ENCODE data around the gene RFC4.

The RFC4 gene

DNA sequence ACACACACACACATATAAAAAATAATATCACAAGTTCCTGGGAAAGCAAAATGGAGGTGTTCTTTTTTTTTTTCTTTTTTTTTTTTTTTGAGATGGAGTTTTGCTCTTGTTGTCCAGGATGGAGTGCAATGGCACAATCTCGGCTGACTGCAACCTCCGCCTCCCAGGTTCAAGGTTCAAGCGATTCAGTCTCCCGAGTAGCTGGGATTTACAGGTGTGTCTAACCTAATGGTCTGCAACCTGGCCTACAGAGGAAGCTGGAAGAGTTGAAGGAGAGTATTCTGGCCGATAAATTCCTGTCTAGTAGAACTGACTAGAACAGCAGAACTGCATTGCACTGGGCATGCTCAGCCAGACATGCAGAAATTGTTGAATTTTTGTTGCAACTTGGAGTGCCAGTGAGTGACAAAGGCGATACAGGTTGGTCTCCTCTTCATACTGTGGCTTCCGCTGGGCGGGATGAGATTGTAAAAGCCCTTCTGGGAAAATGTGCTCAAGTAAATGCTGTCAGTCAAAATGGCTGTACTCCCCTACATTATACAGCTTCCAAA lies 45.3 kb downstream of the RFC4 start:
- H3K36me3 ChIP-seq (ENCODE audit: control insufficient read depth, insufficient read depth, low read length), result no peaks in the 10 kb centered on the region
- no peak overlapping the region for H3K27ac ChIP-seq (ENCODE audit: low read depth, low read length, severe bottlenecking)
- no peak overlapping the region for H3K4me3 ChIP-seq (ENCODE audit: extremely low read depth, insufficient read depth, low read length, poor library complexity, severe bottlenecking)
- no peaks in the 10 kb centered on the region for H3K9me3 ChIP-seq (ENCODE audit: control insufficient read depth, low read length)
- WGBS, 2 experiments (ENCODE audit: insufficient coverage in 2 of 2), result 91 to 93% methylated on average over 5 to 8 of the region's 8 CpGs
- peaks cover 3% of the 10 kb centered on the region for H3K4me1 ChIP-seq (ENCODE audit: control insufficient read depth, insufficient read depth, low read length, poor library complexity, severe bottlenecking)

DNA sequence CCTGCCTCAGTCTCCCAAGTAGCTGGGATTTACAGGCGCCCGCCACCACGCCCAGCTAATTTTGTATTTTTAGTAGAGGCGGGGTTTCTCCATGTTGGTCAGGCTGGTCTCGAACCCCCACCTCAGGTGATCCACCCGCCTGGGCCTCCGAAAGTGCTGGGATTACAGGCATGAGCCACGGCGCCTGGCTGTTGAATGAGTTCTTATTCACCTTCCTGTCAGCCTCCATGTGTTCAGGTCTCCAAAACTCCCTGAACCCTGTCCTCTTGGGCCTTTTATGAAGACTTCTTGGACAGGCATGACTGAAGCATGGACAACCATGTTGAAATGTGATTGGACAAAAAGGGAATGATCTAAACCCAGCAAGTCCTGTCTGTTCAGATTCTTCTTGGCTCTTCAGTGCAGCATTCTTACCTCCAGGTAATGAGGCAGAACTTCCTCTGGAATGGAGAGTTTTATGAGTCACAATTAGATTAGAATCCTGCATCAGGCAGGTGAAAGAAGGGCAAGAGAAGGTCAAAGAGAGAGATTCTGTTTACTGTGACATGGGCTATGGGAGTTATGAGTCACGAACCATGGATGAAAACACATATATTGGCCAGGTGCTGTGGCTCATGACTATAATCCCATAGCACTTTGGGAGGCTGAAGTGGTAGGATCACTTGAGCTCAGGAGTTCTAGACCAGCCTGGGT lies 46.0 kb downstream of the RFC4 start:
- H3K9me3 ChIP-seq (ENCODE audit: control insufficient read depth, low read length), result no peaks in the 10 kb centered on the region
- no peaks in the 10 kb centered on the region for H3K36me3 ChIP-seq (ENCODE audit: control insufficient read depth, insufficient read depth, low read length)
- WGBS, 2 experiments (ENCODE audit: insufficient coverage in 2 of 2), result 92 to 97% methylated on average over 7 to 10 of the region's 10 CpGs
- no peak overlapping the region for H3K27ac ChIP-seq (ENCODE audit: low read depth, low read length, severe bottlenecking)
- H3K4me1 ChIP-seq (ENCODE audit: control insufficient read depth, insufficient read depth, low read length, poor library complexity, severe bottlenecking), result peaks cover 3% of the 10 kb centered on the region
- no peak overlapping the region for H3K4me3 ChIP-seq (ENCODE audit: extremely low read depth, insufficient read depth, low read length, poor library complexity, severe bottlenecking)

DNA sequence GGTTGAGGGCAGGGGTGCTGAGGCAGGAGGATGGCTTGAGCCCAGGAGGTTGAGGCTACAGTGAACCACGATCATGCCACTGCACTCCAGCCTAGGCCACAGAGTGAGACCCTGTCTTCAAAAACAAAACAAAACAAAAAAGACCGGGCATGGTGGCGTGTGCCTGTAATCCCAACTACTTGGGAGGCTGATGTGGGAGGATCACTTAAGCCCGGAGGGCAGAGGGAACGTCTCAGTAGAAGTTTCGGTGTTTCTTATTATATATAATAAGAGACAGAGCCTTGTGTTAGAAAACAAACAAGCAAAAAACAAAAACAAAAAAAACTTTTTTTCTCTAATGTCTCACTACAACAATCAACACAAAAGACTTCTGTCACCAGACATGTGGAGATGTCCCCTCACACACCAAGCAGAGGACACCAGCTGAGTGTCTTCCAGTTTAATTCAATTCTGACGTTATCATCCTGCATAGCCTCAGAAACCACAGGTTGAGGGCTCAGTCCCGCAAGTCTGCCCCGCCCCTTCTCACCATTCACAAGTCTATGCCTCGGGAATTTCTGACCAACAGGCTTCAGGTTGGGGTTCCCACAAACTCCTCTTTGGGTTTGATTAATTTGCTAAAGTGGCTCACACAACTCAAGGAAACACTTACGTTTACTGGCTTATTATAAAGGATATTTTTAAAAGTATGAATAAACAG lies 46.9 kb downstream of the RFC4 start:
- no peaks in the 10 kb centered on the region for H3K36me3 ChIP-seq (ENCODE audit: control insufficient read depth, insufficient read depth, low read length)
- no peaks in the 10 kb centered on the region for H3K9me3 ChIP-seq (ENCODE audit: control insufficient read depth, low read length)
- H3K4me1 ChIP-seq (ENCODE audit: control insufficient read depth, insufficient read depth, low read length, poor library complexity, severe bottlenecking), result peaks cover 3% of the 10 kb centered on the region
- no peak overlapping the region for H3K4me3 ChIP-seq (ENCODE audit: extremely low read depth, insufficient read depth, low read length, poor library complexity, severe bottlenecking)
- WGBS, 2 experiments (ENCODE audit: insufficient coverage in 2 of 2), result 40 to 79% methylated on average over 1 to 6 of the region's 11 CpGs
- no peak overlapping the region for H3K27ac ChIP-seq (ENCODE audit: low read depth, low read length, severe bottlenecking)

DNA sequence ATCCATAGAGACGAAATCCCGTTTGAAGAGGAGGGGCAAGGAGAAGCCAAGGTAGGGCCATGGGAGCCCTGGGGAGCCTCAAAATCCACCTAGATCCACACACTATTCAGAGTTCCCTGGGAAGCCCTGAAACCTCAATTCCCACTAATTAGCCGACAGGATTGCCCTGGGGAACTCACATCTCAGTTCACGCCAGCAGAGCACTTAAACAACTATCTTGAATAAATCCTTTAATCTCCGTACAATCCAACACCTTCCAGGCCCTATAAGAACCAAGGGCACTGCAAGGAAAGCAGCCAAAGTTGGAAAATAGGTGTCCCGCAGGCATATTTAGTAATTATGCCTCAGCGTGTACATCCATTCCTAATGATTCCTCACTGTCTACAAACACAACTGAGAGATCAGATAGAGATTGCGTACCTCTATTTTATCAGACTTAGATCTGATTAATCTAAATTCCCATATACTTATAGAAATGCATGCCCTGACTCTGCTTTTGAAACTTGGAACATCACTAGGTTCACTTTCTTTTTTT lies 48.5 kb downstream of the RFC4 start:
- peaks cover 3% of the 10 kb centered on the region for H3K4me1 ChIP-seq (ENCODE audit: control insufficient read depth, insufficient read depth, low read length, poor library complexity, severe bottlenecking)
- WGBS, 2 experiments (ENCODE audit: insufficient coverage in 2 of 2), result 76 to 80% methylated on average over 5 to 7 of the region's 8 CpGs
- H3K36me3 ChIP-seq (ENCODE audit: control insufficient read depth, insufficient read depth, low read length), result no peaks in the 10 kb centered on the region
- H3K27ac ChIP-seq (ENCODE audit: low read depth, low read length, severe bottlenecking), result no peak overlapping the region
- H3K9me3 ChIP-seq (ENCODE audit: control insufficient read depth, low read length), result no peaks in the 10 kb centered on the region
- no peak overlapping the region for H3K4me3 ChIP-seq (ENCODE audit: extremely low read depth, insufficient read depth, low read length, poor library complexity, severe bottlenecking)

DNA sequence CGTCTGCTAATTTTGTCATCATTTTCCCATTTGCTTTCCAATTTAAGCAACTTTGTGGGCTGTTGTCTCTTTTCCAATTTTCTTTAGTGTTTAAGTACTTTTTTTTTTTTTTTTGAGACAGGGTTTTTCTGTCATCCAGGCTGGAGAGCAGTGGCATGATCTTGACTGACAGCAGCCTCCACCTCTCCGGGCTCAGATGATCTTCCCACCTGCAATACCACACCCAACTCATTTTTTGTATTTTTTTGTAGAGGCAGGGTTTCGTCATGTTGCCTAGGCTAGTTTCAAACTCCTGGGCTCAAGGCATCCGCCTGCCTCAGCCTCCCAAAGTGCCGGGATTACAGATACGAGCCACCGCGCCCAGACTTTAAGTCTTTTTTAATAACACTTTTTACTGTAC lies 49.1 kb downstream of the RFC4 start:
- H3K4me1 ChIP-seq (ENCODE audit: control insufficient read depth, insufficient read depth, low read length, poor library complexity, severe bottlenecking), result peaks cover 3% of the 10 kb centered on the region
- 96 to 100% methylated on average over 3 to 7 of the region's 8 CpGs for WGBS, 2 experiments (ENCODE audit: insufficient coverage in 2 of 2)
- no peaks in the 10 kb centered on the region for H3K36me3 ChIP-seq (ENCODE audit: control insufficient read depth, insufficient read depth, low read length)
- no peak overlapping the region for H3K4me3 ChIP-seq (ENCODE audit: extremely low read depth, insufficient read depth, low read length, poor library complexity, severe bottlenecking)
- no peaks in the 10 kb centered on the region for H3K9me3 ChIP-seq (ENCODE audit: control insufficient read depth, low read length)
- H3K27ac ChIP-seq (ENCODE audit: low read depth, low read length, severe bottlenecking), result no peak overlapping the region

DNA sequence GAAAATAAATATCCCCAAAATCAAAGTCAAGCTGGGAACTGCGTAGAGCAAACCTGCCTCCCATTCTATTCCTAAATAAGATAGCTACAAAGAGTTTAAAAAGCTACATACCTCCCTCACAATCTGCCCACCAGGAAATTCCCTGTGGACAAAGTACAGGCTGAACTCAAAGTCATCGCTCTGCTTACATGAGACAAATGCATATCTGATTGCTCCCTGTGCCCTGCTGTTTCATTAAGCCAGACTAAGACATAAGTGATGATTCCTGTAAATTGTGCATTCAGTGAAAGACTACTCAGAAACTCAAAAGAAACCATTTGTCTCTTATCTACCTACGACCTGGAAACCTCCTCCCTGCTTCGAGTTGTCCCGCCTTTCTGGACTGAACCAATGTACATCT lies 51.4 kb downstream of the RFC4 start:
- Histone ChIP-seq H3K9me3 (ENCODE audit: control insufficient read depth, low read length) (no peaks in the 10 kb centered on the region), H3K4me3 (ENCODE audit: extremely low read depth, insufficient read depth, low read length, poor library complexity, severe bottlenecking) (no peak overlapping the region), H3K27ac (ENCODE audit: low read depth, low read length, severe bottlenecking) (no peak overlapping the region), H3K4me1 (ENCODE audit: control insufficient read depth, insufficient read depth, low read length, poor library complexity, severe bottlenecking) (peaks cover 3% of the 10 kb centered on the region), H3K36me3 (ENCODE audit: control insufficient read depth, insufficient read depth, low read length) (no peaks in the 10 kb centered on the region)
- 96 to 98% methylated on average over 4 of the region's 5 CpGs for WGBS, 2 experiments (ENCODE audit: insufficient coverage in 2 of 2)

DNA sequence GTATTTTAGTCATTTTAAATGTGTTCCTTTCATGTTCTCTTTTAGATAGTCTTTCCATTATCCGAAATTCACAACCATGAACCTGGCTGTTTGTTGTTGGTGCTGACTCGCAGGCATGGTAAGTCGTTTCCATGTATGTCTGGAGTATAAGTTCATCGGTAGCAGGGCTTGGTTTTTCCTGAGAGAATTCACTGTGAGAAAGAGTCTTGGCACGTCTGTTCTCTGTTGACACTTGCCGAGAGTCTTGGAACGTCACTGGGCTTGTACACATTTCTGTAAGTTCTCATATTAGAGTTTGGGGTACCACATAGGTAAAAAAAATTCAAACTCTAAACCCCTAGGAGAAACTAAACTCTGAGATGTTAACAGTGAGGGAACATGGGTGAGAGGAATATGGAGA lies 52.3 kb downstream of the RFC4 start:
- Histone ChIP-seq H3K9me3 (ENCODE audit: control insufficient read depth, low read length) (no peaks in the 10 kb centered on the region), H3K27ac (ENCODE audit: low read depth, low read length, severe bottlenecking) (no peak overlapping the region), H3K4me3 (ENCODE audit: extremely low read depth, insufficient read depth, low read length, poor library complexity, severe bottlenecking) (no peak overlapping the region), H3K36me3 (ENCODE audit: control insufficient read depth, insufficient read depth, low read length) (no peaks in the 10 kb centered on the region), H3K4me1 (ENCODE audit: control insufficient read depth, insufficient read depth, low read length, poor library complexity, severe bottlenecking) (peaks cover 3% of the 10 kb centered on the region)
- 91 to 92% methylated on average over 4 to 6 of the region's 7 CpGs for WGBS, 2 experiments (ENCODE audit: insufficient coverage in 2 of 2)

DNA sequence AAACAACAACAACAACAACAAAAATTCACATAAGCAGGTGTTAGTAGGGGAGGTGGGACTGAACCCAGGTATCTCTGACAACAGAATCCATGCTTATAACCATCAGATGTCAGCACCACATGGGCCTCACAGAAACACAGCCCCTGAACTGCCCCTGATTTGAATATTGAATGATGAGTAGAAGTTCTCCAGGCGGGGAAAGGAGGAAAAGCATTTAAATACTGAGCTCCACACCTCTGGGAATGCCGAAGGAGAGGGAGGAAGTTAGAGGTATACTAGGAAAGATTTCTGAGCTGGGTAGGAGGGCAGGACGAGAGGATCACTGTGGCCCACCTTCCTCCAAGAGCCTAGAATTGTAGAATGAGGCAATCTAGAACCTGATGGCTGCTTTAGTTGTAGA lies 54.8 kb downstream of the RFC4 start:
- WGBS, 2 experiments (ENCODE audit: insufficient coverage in 2 of 2), result 74 to 82% methylated on average over 2 to 3 of the region's 3 CpGs
- H3K9me3 ChIP-seq (ENCODE audit: control insufficient read depth, low read length), result no peaks in the 10 kb centered on the region
- H3K4me1 ChIP-seq (ENCODE audit: control insufficient read depth, insufficient read depth, low read length, poor library complexity, severe bottlenecking), result no peaks in the 10 kb centered on the region
- H3K27ac ChIP-seq (ENCODE audit: low read depth, low read length, severe bottlenecking), result no peak overlapping the region
- no peak overlapping the region for H3K4me3 ChIP-seq (ENCODE audit: extremely low read depth, insufficient read depth, low read length, poor library complexity, severe bottlenecking)
- H3K36me3 ChIP-seq (ENCODE audit: control insufficient read depth, insufficient read depth, low read length), result no peaks in the 10 kb centered on the region

DNA sequence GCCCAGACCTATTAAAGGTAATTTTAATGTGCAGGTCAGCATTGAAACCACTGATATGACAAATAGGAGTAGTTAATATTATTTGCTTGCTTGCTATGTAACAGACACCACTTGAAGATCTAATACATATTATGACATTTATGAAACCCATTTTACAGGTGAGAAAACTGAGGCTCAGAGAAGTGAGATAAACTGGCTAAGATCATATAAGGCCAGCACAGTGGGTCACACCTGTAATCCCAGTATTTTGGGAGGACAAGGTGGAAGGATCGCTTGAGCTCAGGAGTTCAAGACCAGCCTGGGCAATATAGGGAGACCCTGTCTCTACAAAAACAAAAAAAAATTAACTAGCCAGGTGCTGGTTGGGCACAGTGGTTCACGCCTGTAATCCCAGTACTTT lies 56.0 kb downstream of the RFC4 start:
- H3K4me1 ChIP-seq (ENCODE audit: control insufficient read depth, insufficient read depth, low read length, poor library complexity, severe bottlenecking), result peaks cover 10% of the 10 kb centered on the region
- H3K9me3 ChIP-seq (ENCODE audit: control insufficient read depth, low read length), result no peaks in the 10 kb centered on the region
- H3K27ac ChIP-seq (ENCODE audit: low read depth, low read length, severe bottlenecking), result no peak overlapping the region
- H3K36me3 ChIP-seq (ENCODE audit: control insufficient read depth, insufficient read depth, low read length), result no peaks in the 10 kb centered on the region
- no peak overlapping the region for H3K4me3 ChIP-seq (ENCODE audit: extremely low read depth, insufficient read depth, low read length, poor library complexity, severe bottlenecking)
- 88 to 100% methylated on average over 1 to 2 of the region's 2 CpGs for WGBS, 2 experiments (ENCODE audit: insufficient coverage in 2 of 2)

DNA sequence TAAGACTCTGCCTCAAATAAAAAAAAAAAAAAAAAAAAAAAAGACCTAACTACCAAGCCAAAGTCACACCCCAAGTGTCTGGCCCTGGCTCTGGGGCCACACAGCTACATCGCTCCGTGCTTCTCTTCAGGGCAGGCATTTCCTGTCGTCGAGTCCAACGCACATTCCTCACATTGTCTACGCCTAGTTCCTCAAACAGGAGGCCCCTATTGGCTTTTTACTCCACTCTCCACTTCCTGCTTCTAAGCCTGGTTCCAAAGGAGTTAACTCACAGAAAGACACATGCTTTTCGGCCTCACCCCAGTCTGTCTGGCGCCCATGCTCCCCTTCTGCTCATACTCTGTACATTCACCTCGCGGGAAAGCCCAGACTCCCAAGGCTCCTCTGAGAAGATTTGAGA lies 60.3 kb downstream of the RFC4 start:
- 28 to 70% methylated on average over 3 to 9 of the region's 10 CpGs for WGBS, 2 experiments (ENCODE audit: insufficient coverage in 2 of 2)
- peak overlapping the region; percentile 72 for H3K27ac ChIP-seq (ENCODE audit: low read depth, low read length, severe bottlenecking)
- no peaks in the 10 kb centered on the region for H3K36me3 ChIP-seq (ENCODE audit: control insufficient read depth, insufficient read depth, low read length)
- peaks cover 11% of the 10 kb centered on the region for H3K4me1 ChIP-seq (ENCODE audit: control insufficient read depth, insufficient read depth, low read length, poor library complexity, severe bottlenecking)
- no peaks in the 10 kb centered on the region for H3K9me3 ChIP-seq (ENCODE audit: control insufficient read depth, low read length)
- no peak overlapping the region for H3K4me3 ChIP-seq (ENCODE audit: extremely low read depth, insufficient read depth, low read length, poor library complexity, severe bottlenecking)

DNA sequence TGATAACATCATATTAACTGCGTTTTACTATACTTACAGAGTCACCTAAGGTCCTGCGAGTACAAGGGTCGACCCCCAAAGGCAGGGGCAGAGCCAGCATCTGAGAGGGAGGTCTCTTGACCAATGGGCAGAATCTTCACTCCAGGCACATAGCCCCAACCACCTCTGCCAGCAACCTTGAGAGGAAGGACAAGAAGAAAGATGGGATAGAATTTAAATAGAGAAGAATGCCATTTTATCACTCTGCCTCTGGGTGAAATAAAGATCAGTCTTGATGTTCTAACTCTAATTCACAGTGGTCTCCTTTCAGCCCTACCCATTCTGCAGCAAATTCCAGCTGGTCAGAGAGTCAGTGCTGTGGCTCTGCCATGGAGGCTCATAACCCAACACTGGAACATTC lies 62.6 kb downstream of the RFC4 start:
- H3K36me3 ChIP-seq (ENCODE audit: control insufficient read depth, insufficient read depth, low read length), result no peaks in the 10 kb centered on the region
- no peak overlapping the region for H3K4me3 ChIP-seq (ENCODE audit: extremely low read depth, insufficient read depth, low read length, poor library complexity, severe bottlenecking)
- 100% methylated on average over 1 of the region's 3 CpGs; no CpG with 5 or more reads in 1 of the 2 experiments for WGBS, 2 experiments (ENCODE audit: insufficient coverage in 2 of 2)
- no peak overlapping the region for H3K27ac ChIP-seq (ENCODE audit: low read depth, low read length, severe bottlenecking)
- H3K9me3 ChIP-seq (ENCODE audit: control insufficient read depth, low read length), result no peaks in the 10 kb centered on the region
- peaks cover 11% of the 10 kb centered on the region for H3K4me1 ChIP-seq (ENCODE audit: control insufficient read depth, insufficient read depth, low read length, poor library complexity, severe bottlenecking)

Data from mesodermal cell (in vitro differentiated cells).